Measurements from ENCODE around the gene C1orf105.

C1orf105 gene

DNA sequence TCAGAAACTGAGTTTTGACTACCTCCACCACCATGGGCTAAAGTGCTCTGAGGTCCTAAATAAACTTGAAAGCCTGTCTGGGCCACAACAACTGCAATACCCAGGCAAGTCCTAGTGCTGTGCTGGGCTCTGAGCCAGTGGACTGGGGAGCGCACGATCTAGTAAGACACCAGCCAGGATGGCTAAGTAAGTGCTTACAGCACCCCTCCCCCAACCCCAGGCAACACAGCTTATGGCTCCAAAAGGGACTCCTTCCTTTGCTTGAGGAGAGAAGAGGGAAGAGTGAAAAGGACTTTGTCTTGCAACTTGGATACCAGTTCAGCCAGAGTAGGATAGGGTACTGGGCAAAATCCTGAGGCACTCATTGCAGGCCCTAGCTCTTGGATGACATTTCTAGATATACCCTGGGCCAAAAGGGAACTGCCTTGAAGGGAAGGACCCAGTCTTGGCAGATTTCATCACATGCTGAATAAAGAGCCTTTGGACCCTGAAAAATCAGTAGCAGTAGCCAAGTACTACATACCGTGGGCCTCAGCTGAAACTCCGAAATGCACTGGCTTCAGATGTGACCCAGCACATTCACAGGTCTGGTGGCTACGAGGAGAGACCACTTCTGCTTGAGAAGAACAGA is 1.6 kb downstream of the C1orf105 start:
- ChIA-PET CTCF (no interaction called here), POLR2A (no interaction called here)
- H3K4me3 ChIP-seq (ENCODE audit: low read depth, low read length), result no peak overlapping the region
- DNase-seq (ENCODE audit: low read depth, low spot score), result no peak
- TF ChIP-seq, protein P1, sequence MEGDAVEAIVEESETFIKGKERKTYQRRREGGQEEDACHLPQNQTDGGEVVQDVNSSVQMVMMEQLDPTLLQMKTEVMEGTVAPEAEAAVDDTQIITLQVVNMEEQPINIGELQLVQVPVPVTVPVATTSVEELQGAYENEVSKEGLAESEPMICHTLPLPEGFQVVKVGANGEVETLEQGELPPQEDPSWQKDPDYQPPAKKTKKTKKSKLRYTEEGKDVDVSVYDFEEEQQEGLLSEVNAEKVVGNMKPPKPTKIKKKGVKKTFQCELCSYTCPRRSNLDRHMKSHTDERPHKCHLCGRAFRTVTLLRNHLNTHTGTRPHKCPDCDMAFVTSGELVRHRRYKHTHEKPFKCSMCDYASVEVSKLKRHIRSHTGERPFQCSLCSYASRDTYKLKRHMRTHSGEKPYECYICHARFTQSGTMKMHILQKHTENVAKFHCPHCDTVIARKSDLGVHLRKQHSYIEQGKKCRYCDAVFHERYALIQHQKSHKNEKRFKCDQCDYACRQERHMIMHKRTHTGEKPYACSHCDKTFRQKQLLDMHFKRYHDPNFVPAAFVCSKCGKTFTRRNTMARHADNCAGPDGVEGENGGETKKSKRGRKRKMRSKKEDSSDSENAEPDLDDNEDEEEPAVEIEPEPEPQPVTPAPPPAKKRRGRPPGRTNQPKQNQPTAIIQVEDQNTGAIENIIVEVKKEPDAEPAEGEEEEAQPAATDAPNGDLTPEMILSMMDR (IDR thresholded peaks at IDR 0.05; ENCODE audit: insufficient read depth, low read length, missing control alignments), result no peak

DNA sequence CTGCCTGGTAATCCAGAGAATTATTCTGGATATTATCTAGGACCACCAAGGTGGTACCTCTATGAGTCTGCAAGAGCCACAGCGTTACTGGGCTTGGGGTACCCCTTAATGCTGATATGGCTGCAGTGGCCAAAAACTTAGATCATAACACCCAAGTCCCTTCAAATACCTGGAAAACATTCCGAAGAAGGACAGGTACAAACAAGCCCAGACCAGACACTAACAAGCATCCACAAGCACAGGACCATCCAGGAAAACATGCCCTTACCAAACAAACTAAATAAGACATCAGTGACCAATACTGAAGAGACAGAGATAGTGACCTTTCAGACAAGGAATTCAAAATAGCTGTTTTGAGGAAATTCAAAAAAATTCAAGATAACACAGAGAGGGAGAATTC is 2.9 kb downstream of the C1orf105 start:
- POLR2A ChIA-PET, result no interaction called here
- CTCF ChIA-PET, result no interaction called here
- H3K4me3 ChIP-seq (ENCODE audit: low read depth, low read length), result no peak overlapping the region
- TF ChIP-seq, protein P1 (IDR thresholded peaks at IDR 0.05; ENCODE audit: insufficient read depth, low read length, missing control alignments), result no peak
- DNase-seq (ENCODE audit: low read depth, low spot score), result no peak

- POLR2A ChIA-PET, result interaction anchor here (0.6 kb wide), 1 partner anchor 259 kb away, joined by 5 read pairs; no protein-coding TSS in a partner anchor
- TF ChIP-seq, protein P1 (IDR thresholded peaks at IDR 0.05; ENCODE audit: insufficient read depth, low read length, missing control alignments), result no peak
- no peak for DNase-seq (ENCODE audit: low read depth, low spot score)
- H3K4me3 ChIP-seq (ENCODE audit: low read depth, low read length), result no peak overlapping the region
- CTCF ChIA-PET, result interaction anchor here (1.0 to 10.2 kb wide), 5 partner anchors 9 to 424 kb away, joined by 3 to 193 read pairs (median 6); partner anchors contain the start of gene PIGC
These were observed 4.9 kb downstream of the C1orf105 start for GRCh38 chr1:172425339-172425738.

DNA sequence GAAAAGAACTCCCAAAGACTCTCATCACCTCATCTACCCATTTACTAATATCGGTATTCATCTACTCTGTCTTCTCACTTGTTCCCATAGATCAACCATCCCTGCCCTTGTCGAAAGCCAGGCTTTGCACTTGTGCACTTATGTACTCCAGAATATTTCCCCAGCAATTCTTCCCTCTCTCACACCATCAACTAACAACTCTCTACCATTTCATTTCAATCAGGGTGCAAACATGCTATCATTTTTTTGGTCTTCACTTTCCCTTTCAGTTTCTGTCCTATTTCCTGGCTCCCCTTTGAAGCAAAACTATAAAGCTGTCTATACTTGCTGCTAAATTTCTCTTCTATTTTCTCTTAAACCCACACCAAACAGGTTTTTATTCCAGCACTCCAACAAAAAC is 6.7 kb downstream of the C1orf105 start:
- ChIA-PET POLR2A (no interaction called here), CTCF (interaction anchor here (1.3 to 10.2 kb wide), 8 partner anchors 10 to 625 kb away, joined by 4 to 193 read pairs (median 8); partner anchors contain the start of gene PIGC)
- H3K4me3 ChIP-seq (ENCODE audit: low read depth, low read length), result no peak overlapping the region
- TF ChIP-seq, protein P1 (IDR thresholded peaks at IDR 0.05; ENCODE audit: insufficient read depth, low read length, missing control alignments), result no peak
- DNase-seq (ENCODE audit: low read depth, low spot score), result no peak

- no peak overlapping the region for H3K4me3 ChIP-seq (ENCODE audit: low read depth, low read length)
- DNase-seq (ENCODE audit: low read depth, low spot score), result no peak
- ChIA-PET POLR2A (no interaction called here), CTCF (interaction anchor here (0.7 to 10.2 kb wide), 26 partner anchors 8 to 444 kb away, joined by 3 to 193 read pairs (median 4); partner anchors contain the start of gene C1orf105)
- TF ChIP-seq, protein P1 (IDR thresholded peaks at IDR 0.05; ENCODE audit: insufficient read depth, low read length, missing control alignments), result peak; percentile 59
These were observed 9.0 kb downstream of the C1orf105 start for GRCh38 chr1:172429331-172430127.

DNA sequence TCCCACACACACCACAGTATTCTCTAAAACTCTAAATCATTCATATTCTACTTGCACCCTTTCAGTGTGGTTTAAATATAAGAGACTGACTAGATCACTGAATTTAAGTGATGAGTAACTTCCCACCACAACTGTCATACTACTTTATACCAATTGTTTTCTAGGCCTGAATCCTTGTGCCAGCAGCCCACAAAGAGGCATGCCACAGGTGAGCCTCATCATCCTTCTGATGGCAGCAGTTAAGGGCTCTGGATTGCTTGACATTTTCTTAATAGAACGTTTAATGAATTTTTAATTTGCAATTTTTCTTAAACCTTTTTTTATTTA is 9.6 kb downstream of the C1orf105 start:
- H3K4me3 ChIP-seq (ENCODE audit: low read depth, low read length), result no peak overlapping the region
- no peak for DNase-seq (ENCODE audit: low read depth, low spot score)
- ChIA-PET POLR2A (no interaction called here), CTCF (interaction anchor here (0.7 to 10.2 kb wide), 22 partner anchors 8 to 445 kb away, joined by 3 to 193 read pairs (median 4); no protein-coding TSS in a partner anchor)
- TF ChIP-seq, protein P1 (IDR thresholded peaks at IDR 0.05; ENCODE audit: insufficient read depth, low read length, missing control alignments), result no peak

All from AG04449 (cell line).